ENCODE measurements around the gene SSUH2.

Gene SSUH2

GRCh38 chr3:8608041-8608790, 36.4 kb downstream of the SSUH2 start:
- no peak for DNase-seq

GRCh38 chr3:8607234-8608040, 37.2 kb downstream of the SSUH2 start:
- DNase-seq = peak in 2 of 3 donors; percentile 30 to 41

GRCh38 chr3:8606701-8607231, 37.8 kb downstream of the SSUH2 start:
- DNase-seq = no peak

GRCh38 chr3:8604988-8605387, 39.6 kb downstream of the SSUH2 start:
- no peak for DNase-seq

- DNase-seq = no peak
Measured at GRCh38 chr3:8604006-8604405, 40.6 kb downstream of the SSUH2 start.

GRCh38 chr3:8603115-8603710, 41.4 kb downstream of the SSUH2 start:
- DNase-seq = no peak

- DNase-seq = no peak
Measured at GRCh38 chr3:8600457-8600856, 44.1 kb downstream of the SSUH2 start.

- DNase-seq = no peak
Measured at GRCh38 chr3:8599146-8599545, 45.5 kb downstream of the SSUH2 start.

GRCh38 chr3:8597219-8597853, 47.3 kb downstream of the SSUH2 start:
- no peak for DNase-seq

- no peak for DNase-seq
Measured at GRCh38 chr3:8596321-8597218, 48.0 kb downstream of the SSUH2 start.

- no peak for DNase-seq
Measured at GRCh38 chr3:8595695-8596115, 48.9 kb downstream of the SSUH2 start.

- no peak for DNase-seq
Measured at GRCh38 chr3:8595252-8595651, 49.3 kb downstream of the SSUH2 start.

GRCh38 chr3:8593021-8593827, 51.4 kb downstream of the SSUH2 start:
- DNase-seq = no peak

GRCh38 chr3:8589880-8590556, 54.6 kb downstream of the SSUH2 start:
- DNase-seq = no peak

- no peak for DNase-seq
Measured at GRCh38 chr3:8584661-8585060, 59.9 kb downstream of the SSUH2 start.

GRCh38 chr3:8581806-8582445, 62.7 kb downstream of the SSUH2 start:
- DNase-seq = no peak

- DNase-seq = no peak
Measured at GRCh38 chr3:8581373-8581772, 63.2 kb downstream of the SSUH2 start.

GRCh38 chr3:8580434-8580833, 64.2 kb downstream of the SSUH2 start:
- peak in 2 of 3 donors; percentile 12 to 34 for DNase-seq

- DNase-seq = no peak
Measured at GRCh38 chr3:8579943-8580342, 64.7 kb downstream of the SSUH2 start.

GRCh38 chr3:8579096-8579495, 65.5 kb downstream of the SSUH2 start:
- no peak for DNase-seq
